Type B pancreatic cell (in vitro differentiated cells): ENCODE measurements around the gene RAP1GAP2. TPM values are rescaled to one million over a fixed set of nuclear protein-coding genes. Genes with fewer than 3 reads are reported as not detected.

ENCODE experiments used
- DNase-seq: peaks from one replicate; pipeline ENCODE4 v3.0.0; 2021; ENCODE audit warnings: mixed read lengths; ENCODE audit not compliant: unreplicated experiment; ENCODE audit errors: extremely low spot score
- H3K27ac Mint-ChIP-seq: 2 replicates; pipeline ENCODE4 v1.8.0; 2021; ENCODE audit warnings: mild to moderate bottlenecking, mixed read lengths
- H3K27me3 Mint-ChIP-seq: 2 replicates; pipeline ENCODE4 v1.8.0; 2021; ENCODE audit warnings: mixed read lengths
- H3K36me3 Mint-ChIP-seq: 2 replicates; pipeline ENCODE4 v1.8.0; 2021; ENCODE audit warnings: mixed read lengths
- H3K4me1 Mint-ChIP-seq: one replicate; pipeline ENCODE4 v1.8.0; 2021; ENCODE audit warnings: mixed read lengths; ENCODE audit not compliant: unreplicated experiment
- H3K4me3 Mint-ChIP-seq: 2 replicates; pipeline ENCODE4 v1.8.0; 2021; ENCODE audit warnings: mild to moderate bottlenecking, mixed read lengths
- H3K9me3 Mint-ChIP-seq: 2 replicates; pipeline ENCODE4 v1.8.0; 2021; ENCODE audit warnings: mixed read lengths
- CTCF ChIP-seq: fragments of 200-600 bp; sonication (generic); conservative IDR thresholded peaks from 2 replicates; pipeline ENCODE4 v1.5.0; 2021; ENCODE audit warnings: antibody characterized with exemption, mild to moderate bottlenecking
- total RNA-seq: library from RNA; stranded (reverse); gene quantifications from 2 replicates; pipeline ENCODE4 v1.2.1, GENCODE V29; 2021; ENCODE audit warnings: low replicate concordance

RAP1GAP2 gene
- total RNA-seq, 1 donor from 2014 or later, result 49.7 TPM

- Mint-ChIP-seq H3K4me3 (peak overlapping the region; percentile 12), H3K27me3 (no peaks in the 10 kb centered on the region), H3K4me1 (peaks cover 18% of the 10 kb centered on the region), H3K27ac (peak overlapping the region; percentile 55), H3K9me3 (no peaks in the 10 kb centered on the region), H3K36me3 (no peaks in the 10 kb centered on the region)
- no peak for DNase-seq
- no peak for TF ChIP-seq CTCF
These were observed 96.2 kb downstream of the RAP1GAP2 start for GRCh38 chr17:2892305-2892971.

- Mint-ChIP-seq H3K27ac (peak overlapping the region; percentile 48), H3K27me3 (no peaks in the 10 kb centered on the region), H3K36me3 (no peaks in the 10 kb centered on the region), H3K4me1 (peaks cover 18% of the 10 kb centered on the region), H3K4me3 (no peak overlapping the region), H3K9me3 (no peaks in the 10 kb centered on the region)
- no peak for DNase-seq
- TF ChIP-seq CTCF, result no peak
These were observed 97.2 kb downstream of the RAP1GAP2 start for GRCh38 chr17:2893422-2893914.

DNA sequence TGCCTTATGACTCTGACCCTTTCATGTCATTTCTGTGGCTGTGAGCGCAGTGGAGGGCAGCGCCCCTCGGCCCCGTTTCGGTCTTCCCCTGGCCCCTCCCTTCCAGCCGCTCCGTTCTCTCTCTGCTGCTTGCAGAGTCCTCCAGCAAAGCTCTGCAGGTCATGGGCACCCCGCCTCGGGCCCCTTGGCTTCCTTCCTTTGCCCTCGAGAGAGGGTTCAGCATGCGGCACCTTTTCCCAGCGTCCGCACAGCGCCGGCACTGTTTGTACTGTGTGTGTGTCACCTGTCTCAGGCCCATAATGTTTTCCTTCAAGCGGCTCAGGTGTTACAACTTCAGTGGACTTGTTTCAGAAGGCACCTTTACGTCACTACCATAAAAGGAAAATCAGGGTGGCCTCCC lies 98.5 kb downstream of the RAP1GAP2 start:
- Mint-ChIP-seq H3K4me1 (peaks cover 18% of the 10 kb centered on the region), H3K36me3 (no peaks in the 10 kb centered on the region), H3K27ac (peak overlapping the region; percentile 82), H3K27me3 (no peaks in the 10 kb centered on the region), H3K9me3 (no peaks in the 10 kb centered on the region), H3K4me3 (peak overlapping the region; percentile 30)
- TF ChIP-seq CTCF, result no peak
- DNase-seq, result no peak

DNA sequence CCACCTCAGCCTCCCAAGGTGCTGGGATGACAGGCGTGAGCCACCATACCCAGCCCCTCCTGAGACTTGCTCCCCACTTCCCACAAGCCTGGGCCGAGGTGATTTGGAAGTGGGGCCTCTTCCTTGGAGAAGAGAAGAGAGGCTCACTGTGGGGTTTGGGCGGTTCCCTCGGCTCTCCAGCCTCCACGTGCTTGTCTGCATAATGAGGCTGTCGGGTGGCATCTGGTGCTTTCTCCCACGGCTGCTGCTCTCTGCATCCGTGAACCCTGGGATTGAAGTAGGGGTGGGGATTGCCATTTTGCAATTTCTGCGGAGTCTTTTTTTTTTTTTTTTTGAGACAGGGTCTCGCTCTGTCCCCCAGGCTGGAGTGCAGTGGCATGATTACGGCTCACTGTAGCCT lies 101.4 kb downstream of the RAP1GAP2 start:
- no peaks in the 10 kb centered on the region for H3K36me3 Mint-ChIP-seq
- no peaks in the 10 kb centered on the region for H3K9me3 Mint-ChIP-seq
- H3K4me1 Mint-ChIP-seq, result peaks cover 12% of the 10 kb centered on the region
- no peak for DNase-seq
- H3K27ac Mint-ChIP-seq, result no peak overlapping the region
- TF ChIP-seq CTCF, result no peak
- no peaks in the 10 kb centered on the region for H3K27me3 Mint-ChIP-seq
- no peak overlapping the region for H3K4me3 Mint-ChIP-seq

GRCh38 chr17:2898255-2898926 lies 102.2 kb downstream of the RAP1GAP2 start:
- no peak for TF ChIP-seq CTCF
- Mint-ChIP-seq H3K9me3 (no peaks in the 10 kb centered on the region), H3K36me3 (no peaks in the 10 kb centered on the region), H3K4me1 (peaks cover 15% of the 10 kb centered on the region), H3K27me3 (no peaks in the 10 kb centered on the region), H3K27ac (peak overlapping the region; percentile 15), H3K4me3 (no peak overlapping the region)
- DNase-seq, result no peak
